Measurements from ENCODE around the gene IL21.

Gene IL21

GRCh38 chr4:122643257-122643656 lies 22.4 kb upstream of the IL21 start:
- no peak for DNase-seq (ENCODE audit: extremely low read depth, insufficient read length)
- Histone ChIP-seq H3K36me3 (ENCODE audit: control insufficient read depth, insufficient read depth, low read length) (no peaks in the 10 kb centered on the region), H3K4me3 (replicated peaks; ENCODE audit: low read depth, low read length) (no peak overlapping the region), H3K27me3 (replicated peaks; ENCODE audit: control insufficient read depth, insufficient read depth, low read length) (no peaks in the 10 kb centered on the region)
- no peak for TF ChIP-seq CTCF (IDR thresholded peaks at IDR 0.05; ENCODE audit: insufficient read depth, low read length, poor library complexity, severe bottlenecking)

- no peaks in the 10 kb centered on the region for H3K27me3 ChIP-seq (replicated peaks; ENCODE audit: control insufficient read depth, insufficient read depth, low read length)
- no peaks in the 10 kb centered on the region for H3K36me3 ChIP-seq (ENCODE audit: control insufficient read depth, insufficient read depth, low read length)
- no peak for TF ChIP-seq CTCF (IDR thresholded peaks at IDR 0.05; ENCODE audit: insufficient read depth, low read length, poor library complexity, severe bottlenecking)
- no peak overlapping the region for H3K4me3 ChIP-seq (replicated peaks; ENCODE audit: low read depth, low read length)
- peak; percentile 14 for DNase-seq (ENCODE audit: extremely low read depth, insufficient read length)
These were observed 18.3 kb upstream of the IL21 start for GRCh38 chr4:122639181-122639580.

GRCh38 chr4:122636697-122637096 lies 15.8 kb upstream of the IL21 start:
- peak; percentile 41 for DNase-seq (ENCODE audit: extremely low read depth, insufficient read length)
- no peaks in the 10 kb centered on the region for H3K36me3 ChIP-seq (ENCODE audit: control insufficient read depth, insufficient read depth, low read length)
- H3K27me3 ChIP-seq (replicated peaks; ENCODE audit: control insufficient read depth, insufficient read depth, low read length): no peaks in the 10 kb centered on the region
- no peak for TF ChIP-seq CTCF (IDR thresholded peaks at IDR 0.05; ENCODE audit: insufficient read depth, low read length, poor library complexity, severe bottlenecking)
- no peak overlapping the region for H3K4me3 ChIP-seq (replicated peaks; ENCODE audit: low read depth, low read length)

- no peak for TF ChIP-seq CTCF (IDR thresholded peaks at IDR 0.05; ENCODE audit: insufficient read depth, low read length, poor library complexity, severe bottlenecking)
- no peak overlapping the region for H3K4me3 ChIP-seq (replicated peaks; ENCODE audit: low read depth, low read length)
- no peak for DNase-seq (ENCODE audit: extremely low read depth, insufficient read length)
- H3K27me3 ChIP-seq (replicated peaks; ENCODE audit: control insufficient read depth, insufficient read depth, low read length): no peaks in the 10 kb centered on the region
- H3K36me3 ChIP-seq (ENCODE audit: control insufficient read depth, insufficient read depth, low read length): no peaks in the 10 kb centered on the region
These were observed 14.3 kb upstream of the IL21 start for GRCh38 chr4:122635205-122635604.

- no peaks in the 10 kb centered on the region for H3K27me3 ChIP-seq (replicated peaks; ENCODE audit: control insufficient read depth, insufficient read depth, low read length)
- TF ChIP-seq CTCF (IDR thresholded peaks at IDR 0.05; ENCODE audit: insufficient read depth, low read length, poor library complexity, severe bottlenecking): no peak
- DNase-seq (ENCODE audit: extremely low read depth, insufficient read length): no peak
- no peak overlapping the region for H3K4me3 ChIP-seq (replicated peaks; ENCODE audit: low read depth, low read length)
- no peaks in the 10 kb centered on the region for H3K36me3 ChIP-seq (ENCODE audit: control insufficient read depth, insufficient read depth, low read length)
These were observed 12.3 kb upstream of the IL21 start for GRCh38 chr4:122633211-122633610.

Data from GM06990 (cell line).